Kidney tubule cell (primary cell): ENCODE results near the gene CYCS.

Experiments used
- DNase-seq: peaks from one replicate; pipeline ENCODE4 v3.0.0-alpha.2; 2018; ENCODE audit warnings: low spot score

CYCS gene

GRCh38 chr7:25125137-25125946 lies at the start of gene CYCS:
Gene CYCS, minus strand, starts transcription at chr7:25125260. Its CDS starts 1,141 bp downstream, at chr7:25124119.
- DNase-seq = peak; percentile 100

DNA sequence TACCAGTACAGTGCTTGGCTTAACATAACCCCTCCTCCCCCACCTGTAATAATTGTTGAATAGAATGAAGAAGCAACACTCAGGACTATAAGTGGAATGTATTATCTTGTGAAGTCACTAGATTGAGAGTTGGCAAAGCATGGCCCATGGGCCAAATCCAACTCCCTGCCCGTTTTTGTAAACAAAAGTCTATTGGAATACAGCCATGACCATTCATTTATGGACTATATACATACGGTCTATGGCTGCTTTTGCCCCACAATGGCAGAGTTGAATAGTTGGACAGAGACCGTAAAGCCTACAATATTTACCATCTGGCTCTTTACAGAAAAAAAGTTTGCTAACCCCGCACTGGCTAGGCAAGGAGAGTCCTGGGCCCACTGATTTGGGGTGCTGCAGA lies 48.1 kb upstream of the CYCS start:
- no peak for DNase-seq

GRCh38 chr7:25171516-25171915 lies 46.5 kb upstream of the CYCS start:
- no peak for DNase-seq

GRCh38 chr7:25171071-25171470 lies 46.0 kb upstream of the CYCS start:
- no peak for DNase-seq

DNA sequence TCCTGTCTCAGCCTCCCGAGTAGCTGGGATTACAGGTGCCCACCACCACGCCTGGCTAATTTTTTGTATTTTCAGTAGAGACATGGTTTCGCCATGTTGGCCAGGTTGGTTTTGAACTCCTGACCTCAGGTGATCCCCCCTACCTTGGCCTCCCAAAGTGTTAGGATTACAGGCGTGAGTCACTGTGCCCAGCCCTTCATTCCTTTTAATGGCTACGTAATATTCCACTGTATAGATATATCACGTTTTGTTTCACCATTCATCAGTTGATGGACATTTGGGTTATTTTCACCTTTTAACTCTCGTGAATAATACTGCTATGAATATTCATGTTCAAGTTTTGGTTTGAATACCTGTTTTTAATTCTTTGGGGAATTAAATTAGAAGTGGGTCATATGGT lies 44.6 kb upstream of the CYCS start:
- no peak for DNase-seq

DNA sequence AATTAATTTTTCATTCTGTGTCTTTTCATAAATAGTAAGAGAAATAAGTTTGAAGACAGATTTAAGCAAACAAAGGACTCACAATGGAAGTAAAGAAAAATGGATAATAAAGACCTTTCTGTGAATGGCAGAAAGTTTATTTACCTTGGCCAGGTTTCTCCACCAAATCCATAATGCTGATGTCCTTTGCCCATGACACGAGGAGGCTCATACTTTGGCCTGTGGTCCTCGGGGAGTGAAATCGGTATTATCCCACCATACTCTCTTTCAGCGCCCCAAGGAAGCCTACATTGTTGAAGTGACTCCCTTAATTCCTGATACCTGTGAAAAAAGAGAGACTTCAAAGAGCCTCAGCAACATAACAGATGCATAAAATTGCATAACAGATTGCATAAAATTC lies 43.1 kb upstream of the CYCS start:
- no peak for DNase-seq

DNA sequence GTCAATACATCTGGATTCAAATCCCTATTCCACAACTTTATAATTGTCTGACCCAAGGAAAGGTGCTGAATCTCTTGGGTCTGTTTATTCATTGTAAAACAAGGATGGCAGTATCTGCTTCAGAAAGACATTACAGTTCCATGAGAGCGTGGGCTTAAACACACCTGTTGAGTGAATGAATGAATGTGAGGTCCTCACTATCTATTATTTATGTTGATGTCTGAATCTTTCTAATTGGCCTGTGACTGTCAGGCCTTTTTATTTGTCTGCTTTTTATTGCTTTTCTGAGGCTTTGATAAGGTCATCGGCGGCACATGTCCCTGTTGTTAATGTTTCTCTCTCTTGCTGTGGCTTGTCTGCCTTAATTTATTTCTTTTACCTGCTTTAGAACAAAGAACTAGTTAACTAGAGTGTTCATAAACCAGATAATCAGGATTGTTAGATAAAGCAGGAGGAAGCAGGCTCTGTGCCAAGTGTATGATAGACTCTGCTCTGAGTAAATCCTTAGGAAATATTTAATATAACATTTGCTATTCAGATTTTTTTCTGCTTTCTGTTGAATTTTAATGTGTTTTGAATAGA lies 42.3 kb upstream of the CYCS start:
- no peak for DNase-seq

- DNase-seq = peak; percentile 57
Measured at GRCh38 chr7:25159983-25160596, 35.0 kb upstream of the CYCS start.

DNA sequence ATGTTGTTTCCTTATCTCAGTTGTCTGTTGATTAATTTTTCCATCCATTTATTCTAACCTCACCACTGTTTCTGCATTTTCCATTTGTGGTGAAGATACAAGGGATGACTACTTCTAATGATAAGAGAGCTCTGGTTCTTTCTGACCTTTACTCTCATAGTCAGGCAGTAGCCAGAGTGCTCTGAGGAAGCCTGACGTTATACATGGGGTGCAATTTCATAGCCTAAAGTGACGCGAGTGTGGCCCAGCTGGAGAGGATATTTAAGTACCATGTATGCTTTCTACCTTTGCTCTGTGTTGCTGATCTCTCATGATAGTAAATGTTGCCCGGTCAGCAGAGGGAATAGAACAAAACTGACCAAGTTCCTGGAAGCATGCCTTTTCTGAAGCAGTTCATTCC lies 33.9 kb upstream of the CYCS start:
- no peak for DNase-seq

- DNase-seq = no peak
Measured at GRCh38 chr7:25151773-25152172, 26.7 kb upstream of the CYCS start.

- no peak for DNase-seq
Measured at GRCh38 chr7:25149836-25150235, 24.8 kb upstream of the CYCS start.

- no peak for DNase-seq
Measured at GRCh38 chr7:25148772-25149575, 23.9 kb upstream of the CYCS start.

DNA sequence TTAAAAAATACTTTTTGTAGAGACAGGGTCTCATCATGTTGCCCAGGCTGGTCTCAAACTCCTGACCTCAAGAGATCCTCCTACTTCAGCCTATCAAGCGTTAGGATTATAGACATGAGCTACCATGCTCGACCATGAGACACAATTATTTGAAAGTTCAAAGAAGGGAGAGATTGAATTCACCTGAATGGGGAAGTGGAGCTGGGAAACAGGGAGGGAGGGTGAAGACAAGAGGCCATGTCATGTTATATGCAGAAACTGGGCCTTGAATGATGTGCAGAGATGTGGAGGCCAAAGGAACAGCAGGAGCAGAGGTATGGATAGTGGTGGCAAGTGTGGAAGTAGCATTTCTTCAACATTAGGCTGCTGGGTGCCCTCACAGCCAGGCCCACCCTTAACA lies 18.7 kb upstream of the CYCS start:
- DNase-seq = no peak

DNA sequence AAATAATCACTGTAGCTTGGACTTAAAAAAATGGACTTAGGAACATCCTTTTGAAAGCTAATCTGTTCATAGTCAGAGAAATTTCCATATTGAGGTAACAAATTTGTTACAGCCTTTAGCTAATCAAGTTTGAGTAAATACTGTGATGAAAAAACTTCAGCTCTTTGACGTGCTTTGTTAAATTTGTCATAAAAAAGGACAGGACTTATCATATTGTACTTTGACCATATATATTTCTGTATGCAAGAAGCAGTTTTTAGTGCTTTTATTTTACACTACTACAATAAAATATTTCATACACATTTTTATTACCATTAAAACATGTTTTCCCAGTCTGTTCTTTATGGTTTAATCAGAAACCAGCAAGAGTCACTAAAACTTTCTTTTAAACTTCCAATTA lies 14.5 kb upstream of the CYCS start:
- DNase-seq = no peak

DNA sequence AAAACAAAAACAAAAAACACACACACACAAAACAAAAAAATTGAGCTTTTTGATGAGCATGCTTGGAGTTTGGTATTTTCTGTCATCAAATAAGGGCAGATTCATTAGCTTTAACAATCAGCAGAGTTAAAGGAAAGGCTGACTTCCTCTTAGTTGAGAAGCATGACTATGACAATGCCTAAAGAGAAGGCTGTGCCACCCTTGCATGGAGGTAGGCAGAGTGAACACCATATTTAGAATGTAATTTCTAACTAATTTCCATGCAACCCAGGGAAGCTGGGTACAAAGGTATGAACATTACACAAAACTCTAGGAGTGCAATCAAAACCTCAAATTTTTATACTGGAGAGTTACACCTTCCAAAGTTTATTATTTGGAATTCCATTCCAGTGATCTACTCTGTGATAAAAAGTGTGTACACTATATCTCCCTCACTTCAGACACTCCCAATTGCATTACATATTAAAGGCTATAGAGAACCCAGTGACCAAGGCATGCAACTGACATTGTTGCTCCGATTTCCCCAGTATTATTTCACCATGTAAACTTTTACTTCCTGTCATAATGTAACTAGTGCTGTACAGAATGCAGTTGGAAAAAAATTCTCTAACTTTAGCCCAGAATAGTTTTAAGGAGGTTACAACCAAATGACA lies 9.4 kb upstream of the CYCS start:
- DNase-seq = no peak

- DNase-seq = no peak
Measured at GRCh38 chr7:25132430-25132829, 7.4 kb upstream of the CYCS start.

- no peak for DNase-seq
Measured at GRCh38 chr7:25126751-25127150, 1.7 kb upstream of the CYCS start.

DNA sequence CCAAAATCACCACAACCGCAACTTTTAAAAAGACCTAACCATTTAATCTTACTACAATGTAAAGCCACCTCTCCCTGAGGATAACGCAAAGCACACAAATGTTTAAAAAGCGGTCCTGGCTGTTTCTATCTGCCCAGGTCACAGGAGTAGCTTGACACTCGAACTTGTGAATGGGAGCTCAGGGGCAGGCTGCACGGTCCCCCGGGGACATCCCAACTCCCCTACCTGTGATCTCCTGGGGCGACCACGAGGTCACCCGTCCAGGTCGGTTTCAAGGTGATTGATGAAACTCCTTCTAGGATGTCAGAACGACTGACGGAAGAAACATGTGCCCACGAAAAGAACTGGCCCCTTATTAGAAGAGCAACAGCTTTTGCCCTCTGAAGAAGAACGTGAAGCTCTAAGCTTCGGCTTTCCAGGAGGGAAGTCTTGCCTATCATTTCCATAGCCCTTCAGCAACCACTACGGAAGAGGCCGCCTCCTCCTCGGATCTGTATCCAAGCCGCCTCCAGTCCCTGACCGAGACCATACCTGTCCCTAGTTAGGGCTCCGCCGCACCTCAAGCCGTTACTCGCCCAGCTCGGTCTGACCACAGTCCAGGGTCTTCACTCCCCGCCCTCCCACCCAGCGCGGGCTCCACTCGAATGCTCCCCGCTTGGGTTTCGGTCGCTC lies 459 bp downstream of the CYCS start:
- peak; percentile 21 for DNase-seq

GRCh38 chr7:25122373-25122772 lies 2.7 kb downstream of the CYCS start:
- peak; percentile 49 for DNase-seq

DNA sequence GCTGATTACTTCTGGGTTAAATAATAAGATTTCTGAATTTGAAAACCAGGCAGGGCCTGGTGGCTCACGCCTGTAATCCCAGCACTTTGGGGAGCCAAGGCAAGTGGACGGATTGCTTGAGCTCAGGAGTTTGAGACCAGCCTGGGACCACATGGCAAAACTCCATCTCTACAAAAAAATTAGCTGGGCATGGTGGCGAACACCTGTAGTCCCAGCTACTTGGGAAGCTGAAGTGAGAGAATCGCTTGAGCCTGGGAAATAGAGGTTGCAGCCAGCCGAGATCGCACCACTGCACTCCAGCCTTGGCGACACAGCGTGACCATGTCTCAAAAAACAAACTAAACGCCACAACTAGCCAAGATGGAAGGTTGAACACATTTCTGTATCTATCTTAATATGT lies 3.5 kb downstream of the CYCS start:
- DNase-seq = no peak

GRCh38 chr7:25119102-25119501 lies 6.0 kb downstream of the CYCS start:
- DNase-seq = no peak
